Lower leg skin (tissue), 4 donors: ENCODE data around the gene SPG21. TPM values are rescaled to one million over a fixed set of nuclear protein-coding genes. Genes with fewer than 3 reads are reported as not detected.

ENCODE experiments used
- DNase-seq, 2 donors: peaks; one replicate each; pipeline ENCODE4 v3.0.0-alpha.2; 2019; ENCODE audit warnings: low spot score in 2 of 2
- H3K4me3 ChIP-seq: fragments of 200-600 bp; sonication (generic); 2 replicates; pipeline ENCODE4 v1.5.1; 2017; ENCODE audit warnings: mild to moderate bottlenecking, low read depth; ENCODE audit not compliant: poor library complexity, severe bottlenecking
- POLR2A ChIP-seq, 2 donors: fragments of 450-650 bp; IDR thresholded peaks; one replicate each; pipeline ENCODE4 v1.6.1; 2016 to 2017; ENCODE audit warnings: antibody characterized with exemption in 2 of 2, mild to moderate bottlenecking in 1 of 2, moderate library complexity in 1 of 2
- WGBS, 2 donors: methylation state at CpG; one replicate each; pipeline ENCODE4 v1.1.5; 2018; 5-methylcytosine and 5-hydroxymethylcytosine counted together
- intact Hi-C: fragments of 100-400 bp; cut with DNase I; formaldehyde crosslinking; loops from one replicate; pipeline ENCODE4 v1.15.0; 2023; ENCODE audit warnings: low total_unique reads
- total RNA-seq, 4 donors: library from RNA; depleted of rRNA; stranded (reverse); fragments of >200 nt; gene quantifications; one replicate each; pipeline ENCODE4 v1.1.0, GENCODE V29; 2016
- TF ChIP-seq, protein P1 (sequence below), 3 donors: fragments of 450-650 bp; IDR thresholded peaks; one replicate each; pipeline ENCODE4 v1.5.1; 2016; ENCODE audit warnings: antibody characterized with exemption in 3 of 3, mild to moderate bottlenecking in 3 of 3, moderate library complexity in 2 of 3

SPG21 gene
- total RNA-seq, 4 donors from 2014 or later: 54.3 to 93.1 (median 76.6) TPM

DNA sequence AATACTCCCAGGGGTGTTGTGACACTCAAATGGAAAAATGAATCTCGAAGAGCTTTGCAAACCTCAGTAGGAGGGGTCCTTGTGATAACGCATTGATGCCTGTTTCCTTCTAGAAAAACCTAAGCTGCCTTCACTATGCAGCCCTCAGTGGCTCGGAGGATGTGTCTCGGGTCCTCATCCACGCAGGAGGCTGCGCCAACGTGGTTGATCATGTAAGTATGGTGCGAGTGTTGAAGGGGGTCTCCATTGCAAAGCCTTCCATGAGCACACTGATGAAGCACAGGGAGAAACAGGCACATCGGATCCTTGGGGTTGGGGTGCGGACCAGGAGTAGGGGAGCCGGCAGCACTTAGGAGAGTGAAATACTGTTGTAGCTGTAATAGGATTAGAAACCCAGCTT lies 55.7 kb downstream of the SPG21 start:
- TF ChIP-seq, protein P1, sequence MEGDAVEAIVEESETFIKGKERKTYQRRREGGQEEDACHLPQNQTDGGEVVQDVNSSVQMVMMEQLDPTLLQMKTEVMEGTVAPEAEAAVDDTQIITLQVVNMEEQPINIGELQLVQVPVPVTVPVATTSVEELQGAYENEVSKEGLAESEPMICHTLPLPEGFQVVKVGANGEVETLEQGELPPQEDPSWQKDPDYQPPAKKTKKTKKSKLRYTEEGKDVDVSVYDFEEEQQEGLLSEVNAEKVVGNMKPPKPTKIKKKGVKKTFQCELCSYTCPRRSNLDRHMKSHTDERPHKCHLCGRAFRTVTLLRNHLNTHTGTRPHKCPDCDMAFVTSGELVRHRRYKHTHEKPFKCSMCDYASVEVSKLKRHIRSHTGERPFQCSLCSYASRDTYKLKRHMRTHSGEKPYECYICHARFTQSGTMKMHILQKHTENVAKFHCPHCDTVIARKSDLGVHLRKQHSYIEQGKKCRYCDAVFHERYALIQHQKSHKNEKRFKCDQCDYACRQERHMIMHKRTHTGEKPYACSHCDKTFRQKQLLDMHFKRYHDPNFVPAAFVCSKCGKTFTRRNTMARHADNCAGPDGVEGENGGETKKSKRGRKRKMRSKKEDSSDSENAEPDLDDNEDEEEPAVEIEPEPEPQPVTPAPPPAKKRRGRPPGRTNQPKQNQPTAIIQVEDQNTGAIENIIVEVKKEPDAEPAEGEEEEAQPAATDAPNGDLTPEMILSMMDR (IDR thresholded peaks at IDR 0.05): no peak
- TF ChIP-seq POLR2A (IDR thresholded peaks at IDR 0.05): no peak

DNA sequence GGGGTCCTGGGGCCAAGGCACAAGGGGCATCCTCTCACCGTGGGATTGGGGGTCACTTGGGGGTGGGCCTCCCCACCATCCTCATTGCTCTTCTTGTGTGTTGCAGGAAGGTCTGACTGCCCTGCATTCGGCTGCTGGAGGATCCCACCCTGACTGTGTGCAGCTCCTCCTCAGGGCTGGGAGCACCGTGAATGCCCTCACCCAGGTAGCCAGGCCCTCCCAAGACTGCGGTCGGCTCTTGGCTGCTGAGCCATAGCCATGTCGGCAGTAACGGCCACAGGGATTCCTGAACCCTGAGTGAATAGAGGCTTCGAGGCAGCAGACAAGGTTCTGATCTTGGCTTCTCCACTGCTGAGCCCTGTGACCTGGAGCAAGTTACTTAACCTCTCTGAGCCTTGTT lies 58.3 kb downstream of the SPG21 start:
- peak; percentile 9 to 50 for DNase-seq

More for the DNA sequence above, 55.7 kb downstream of the SPG21 start:
- intact Hi-C loops: no loop called here
- DNase-seq: peak; percentile 7 to 54
- WGBS, 2 donors: 97% methylated on average over 11 of the region's 11 CpGs
- H3K4me3 ChIP-seq: no peak overlapping the region

GRCh38 chr15:64930778-64931371 lies 58.8 kb downstream of the SPG21 start:
- WGBS, 2 donors: 74 to 79% methylated on average over 11 of the region's 11 CpGs
- no peak overlapping the region for H3K4me3 ChIP-seq
- DNase-seq: peak; percentile 8 to 58
- TF ChIP-seq POLR2A (IDR thresholded peaks at IDR 0.05): no peak
- TF ChIP-seq, protein P1 (IDR thresholded peaks at IDR 0.05): no peak
- intact Hi-C loops: no loop called here

More for the DNA sequence above, 58.3 kb downstream of the SPG21 start:
- TF ChIP-seq POLR2A (IDR thresholded peaks at IDR 0.05): no peak
- TF ChIP-seq, protein P1 (IDR thresholded peaks at IDR 0.05): no peak
- intact Hi-C loops: no loop called here
- 80 to 93% methylated on average over 7 to 8 of the region's 8 CpGs for WGBS, 2 donors
- H3K4me3 ChIP-seq: no peak overlapping the region

- WGBS, 2 donors: 93% methylated on average over 10 of the region's 10 CpGs
Measured at GRCh38 chr15:64930019-64930652, 59.6 kb downstream of the SPG21 start.

GRCh38 chr15:64928626-64929220 lies 61.0 kb downstream of the SPG21 start:
- no peak overlapping the region for H3K4me3 ChIP-seq
- TF ChIP-seq POLR2A (IDR thresholded peaks at IDR 0.05): no peak
- TF ChIP-seq, protein P1 (IDR thresholded peaks at IDR 0.05): no peak
- intact Hi-C loops: no loop called here
- peak in 1 of 2 donors; percentile 42 for DNase-seq
- 60 to 73% methylated on average over 10 of the region's 10 CpGs for WGBS, 2 donors

More at GRCh38 chr15:64930019-64930652, 59.6 kb downstream of the SPG21 start:
- no peak for TF ChIP-seq POLR2A (IDR thresholded peaks at IDR 0.05)
- TF ChIP-seq, protein P1 (IDR thresholded peaks at IDR 0.05): no peak
- intact Hi-C loops: no loop called here
- H3K4me3 ChIP-seq: no peak overlapping the region
- DNase-seq: no peak
